ENCODE measurements around the gene KCNK10. TPM values are rescaled to one million over a fixed set of nuclear protein-coding genes. Genes with fewer than 3 reads are reported as not detected.

Gene KCNK10
- total and polyA plus RNA-seq, 2 donors (not counting 1 experiment from before 2014, with no cell fraction given) = 0.20 TPM; not detected in 1

GRCh38 chr14:88212691-88213090 lies 110.4 kb downstream of the KCNK10 start:
- Mint-ChIP-seq H3K4me3 (no peak overlapping the region), H3K27ac (no peak overlapping the region), H3K4me1 (peaks cover 33% of the 10 kb centered on the region)

GRCh38 chr14:88210426-88210825 lies 112.6 kb downstream of the KCNK10 start:
- TF ChIP-seq CTCF (IDR thresholded peaks at IDR 0.05) = no peak
- TF ChIP-seq EZH2 (IDR thresholded peaks at IDR 0.05; ENCODE audit: borderline replicate concordance, insufficient read depth, low read depth, low read length, poor library complexity, severe bottlenecking) = no peak
- whole genome bisulfite sequencing (ENCODE audit: insufficient coverage) = 84% methylated on average over 4 of the region's 8 CpGs
- Histone ChIP-seq H3K9me3 (ENCODE audit: control extremely low read depth in 1 of 3, control insufficient read depth in 2 of 3, insufficient read depth in 1 of 3, low read length in 2 of 3) (no peaks in the 10 kb centered on the region), H4K20me1 (ENCODE audit: control insufficient read depth, insufficient read depth, low read length, poor library complexity, severe bottlenecking) (no peaks in the 10 kb centered on the region), H3K4me2 (replicated peaks; ENCODE audit: low read depth, low read length, poor library complexity, severe bottlenecking) (no peak overlapping the region), H3K36me3 (replicated peaks in 1 of 2; ENCODE audit: control extremely low read depth in 1 of 2, control insufficient read depth in 1 of 2, extremely low read depth in 1 of 2, insufficient read depth in 2 of 2, low read length in 1 of 2) (no peaks in the 10 kb centered on the region), H2AFZ (ENCODE audit: insufficient read depth, low read depth, low read length, poor library complexity, severe bottlenecking) (no peak overlapping the region), H3K4me3 (ENCODE audit: control extremely low read depth in 1 of 5, extremely low read depth in 1 of 5, insufficient read depth in 1 of 5, low read depth in 2 of 5, low read length in 4 of 5) (no peak overlapping the region), H3K9ac (ENCODE audit: low read length) (no peak overlapping the region), H3K79me2 (ENCODE audit: control insufficient read depth, insufficient read depth, low read length) (no peaks in the 10 kb centered on the region), H3K27ac (ENCODE audit: low read length in 2 of 2) (no peak overlapping the region), H3K4me1 (ENCODE audit: control insufficient read depth in 2 of 2, insufficient read depth in 2 of 2, low read length in 2 of 2) (no peaks in the 10 kb centered on the region), H3K27me3 (replicated peaks in 1 of 4; ENCODE audit: control extremely low read depth in 1 of 4, control insufficient read depth in 3 of 4, insufficient read depth in 4 of 4, low read length in 3 of 4) (peaks cover 0 to 5% (median 0%) of the 10 kb centered on the region in 4 experiments)
- Mint-ChIP-seq H3K4me3 (no peak overlapping the region), H3K27ac (no peak overlapping the region), H3K9me3 (ENCODE audit: insufficient read depth) (no peaks in the 10 kb centered on the region), H3K27me3 (no peaks in the 10 kb centered on the region), H3K4me1 (peaks cover 39% of the 10 kb centered on the region)
- intact Hi-C loops (cut with micrococcal nuclease) = no loop called here
- CTCF ChIA-PET = interaction anchor here (1.9 to 3.3 kb wide), 2 partner anchors 14 to 21 kb away, joined by 9 to 23 read pairs; no protein-coding TSS in a partner anchor
- ATAC-seq (ENCODE audit: low read depth) (no peak), DNase-seq (no peak)
- POLR2A ChIA-PET = no interaction called here

More at GRCh38 chr14:88212691-88213090, 110.4 kb downstream of the KCNK10 start:
- Mint-ChIP-seq H3K27me3 (no peaks in the 10 kb centered on the region), H3K9me3 (ENCODE audit: insufficient read depth) (no peaks in the 10 kb centered on the region)
- Histone ChIP-seq H4K20me1 (ENCODE audit: control insufficient read depth, insufficient read depth, low read length, poor library complexity, severe bottlenecking) (no peaks in the 10 kb centered on the region), H3K27ac (ENCODE audit: low read length in 2 of 2) (no peak overlapping the region), H3K36me3 (replicated peaks in 1 of 2; ENCODE audit: control extremely low read depth in 1 of 2, control insufficient read depth in 1 of 2, extremely low read depth in 1 of 2, insufficient read depth in 2 of 2, low read length in 1 of 2) (no peaks in the 10 kb centered on the region), H2AFZ (ENCODE audit: insufficient read depth, low read depth, low read length, poor library complexity, severe bottlenecking) (no peak overlapping the region), H3K4me3 (ENCODE audit: control extremely low read depth in 1 of 5, extremely low read depth in 1 of 5, insufficient read depth in 1 of 5, low read depth in 2 of 5, low read length in 4 of 5) (no peak overlapping the region), H3K4me2 (replicated peaks; ENCODE audit: low read depth, low read length, poor library complexity, severe bottlenecking) (no peak overlapping the region), H3K9me3 (ENCODE audit: control extremely low read depth in 1 of 3, control insufficient read depth in 2 of 3, insufficient read depth in 1 of 3, low read length in 2 of 3) (no peaks in the 10 kb centered on the region), H3K9ac (ENCODE audit: low read length) (no peak overlapping the region), H3K27me3 (replicated peaks in 1 of 4; ENCODE audit: control extremely low read depth in 1 of 4, control insufficient read depth in 3 of 4, insufficient read depth in 4 of 4, low read length in 3 of 4) (peaks cover 0 to 5% (median 0%) of the 10 kb centered on the region in 4 experiments), H3K79me2 (ENCODE audit: control insufficient read depth, insufficient read depth, low read length) (no peaks in the 10 kb centered on the region), H3K4me1 (ENCODE audit: control insufficient read depth in 2 of 2, insufficient read depth in 2 of 2, low read length in 2 of 2) (no peaks in the 10 kb centered on the region)
- POLR2A ChIA-PET = no interaction called here
- DNase-seq (no peak), ATAC-seq (ENCODE audit: low read depth) (no peak)
- no peak for TF ChIP-seq EZH2 (IDR thresholded peaks at IDR 0.05; ENCODE audit: borderline replicate concordance, insufficient read depth, low read depth, low read length, poor library complexity, severe bottlenecking)
- no peak for TF ChIP-seq CTCF (IDR thresholded peaks at IDR 0.05)
- intact Hi-C loops (cut with micrococcal nuclease) = no loop called here
- CTCF ChIA-PET = interaction anchor here (2.1 kb wide), 1 partner anchor 23 kb away, joined by 10 read pairs; no protein-coding TSS in a partner anchor
